GM12865 (cell line): ENCODE results near the gene HNRNPC.
"Not testable (repeated sequence)": the region's sequence is repeated elsewhere in the genome, so short reads cannot be mapped to it uniquely, and the experiment has no call there.

Source experiments
- DNase-seq: peaks from one replicate; pipeline ENCODE4 v3.0.0; 2010; ENCODE audit warnings: low read depth
- H3K4me3 ChIP-seq: 2 replicates; pipeline ENCODE4 v1.5.1; 2011; ENCODE audit warnings: mild to moderate bottlenecking, low read depth, low read length, control low read depth
- TF ChIP-seq, protein P1 (sequence below): IDR thresholded peaks from 2 replicates; pipeline ENCODE4 v1.5.1; 2011; ENCODE audit warnings: low read length, control low read depth, low read depth, inconsistent platforms; ENCODE audit not compliant: insufficient read depth; ENCODE audit errors: missing control alignments

Gene HNRNPC

DNA sequence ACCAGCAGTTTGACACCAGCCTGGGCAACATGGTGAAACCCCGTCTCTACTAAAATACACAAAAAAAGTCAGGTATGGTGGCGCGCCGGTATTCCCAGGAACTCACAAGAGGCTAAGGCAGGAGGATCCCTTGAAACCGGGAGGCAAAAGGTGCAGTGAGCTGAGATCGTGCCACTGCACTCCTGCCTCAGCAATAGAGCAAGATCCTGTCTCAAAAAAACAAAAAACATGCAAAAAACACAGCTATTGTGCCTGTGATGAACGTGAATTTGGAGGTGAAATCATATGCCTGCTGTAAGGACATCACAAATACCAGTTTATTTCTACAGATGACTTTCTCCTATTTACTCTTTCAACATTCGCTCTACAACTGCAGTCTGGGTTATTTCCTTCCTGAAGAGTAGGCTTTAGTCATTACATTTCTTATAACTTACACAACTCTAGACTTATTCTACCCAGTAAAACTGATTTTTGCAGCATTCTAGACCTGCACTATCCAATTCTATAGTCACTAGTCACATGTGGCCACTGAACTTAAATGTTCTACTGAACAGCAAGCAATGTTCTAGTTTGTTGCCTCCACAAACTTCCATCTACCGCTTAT, 48.3 kb downstream of the HNRNPC start:
- H3K4me3 ChIP-seq = no peak overlapping the region
- DNase-seq = no peak
- TF ChIP-seq, protein P1, sequence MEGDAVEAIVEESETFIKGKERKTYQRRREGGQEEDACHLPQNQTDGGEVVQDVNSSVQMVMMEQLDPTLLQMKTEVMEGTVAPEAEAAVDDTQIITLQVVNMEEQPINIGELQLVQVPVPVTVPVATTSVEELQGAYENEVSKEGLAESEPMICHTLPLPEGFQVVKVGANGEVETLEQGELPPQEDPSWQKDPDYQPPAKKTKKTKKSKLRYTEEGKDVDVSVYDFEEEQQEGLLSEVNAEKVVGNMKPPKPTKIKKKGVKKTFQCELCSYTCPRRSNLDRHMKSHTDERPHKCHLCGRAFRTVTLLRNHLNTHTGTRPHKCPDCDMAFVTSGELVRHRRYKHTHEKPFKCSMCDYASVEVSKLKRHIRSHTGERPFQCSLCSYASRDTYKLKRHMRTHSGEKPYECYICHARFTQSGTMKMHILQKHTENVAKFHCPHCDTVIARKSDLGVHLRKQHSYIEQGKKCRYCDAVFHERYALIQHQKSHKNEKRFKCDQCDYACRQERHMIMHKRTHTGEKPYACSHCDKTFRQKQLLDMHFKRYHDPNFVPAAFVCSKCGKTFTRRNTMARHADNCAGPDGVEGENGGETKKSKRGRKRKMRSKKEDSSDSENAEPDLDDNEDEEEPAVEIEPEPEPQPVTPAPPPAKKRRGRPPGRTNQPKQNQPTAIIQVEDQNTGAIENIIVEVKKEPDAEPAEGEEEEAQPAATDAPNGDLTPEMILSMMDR = no peak

- TF ChIP-seq, protein P1 = no peak
- no peak for DNase-seq
- no peak overlapping the region for H3K4me3 ChIP-seq
Observed at GRCh38 chr14:21219561-21220111, 49.6 kb downstream of the HNRNPC start.

- H3K4me3 ChIP-seq = no peak overlapping the region
- DNase-seq = no peak
- TF ChIP-seq, protein P1 = no peak
Observed at GRCh38 chr14:21219120-21219519, 50.1 kb downstream of the HNRNPC start.

DNA sequence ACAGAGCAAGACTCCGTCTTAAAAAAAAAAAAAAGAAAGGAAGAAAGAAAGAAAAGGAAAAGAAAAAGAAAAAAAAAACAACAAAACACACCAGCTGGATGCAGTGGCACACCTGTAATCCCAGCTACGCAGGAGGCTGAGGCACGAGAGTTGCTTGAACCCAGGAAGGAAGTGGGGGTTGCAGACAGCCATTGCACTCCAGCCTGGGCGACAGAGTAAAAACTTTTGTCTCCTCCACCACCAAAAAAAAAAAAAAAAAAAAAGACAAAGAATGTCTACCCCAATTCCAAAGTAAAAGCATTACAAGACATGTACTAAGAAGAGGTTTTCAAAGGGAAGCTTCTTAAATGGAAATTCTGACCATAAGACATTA, 53.4 kb downstream of the HNRNPC start:
- DNase-seq = no peak
- TF ChIP-seq, protein P1 = no peak
- no peak overlapping the region for H3K4me3 ChIP-seq

GRCh38 chr14:21215130-21215878, 53.9 kb downstream of the HNRNPC start:
- no peak overlapping the region for H3K4me3 ChIP-seq
- no peak for DNase-seq
- TF ChIP-seq, protein P1 = no peak

DNA sequence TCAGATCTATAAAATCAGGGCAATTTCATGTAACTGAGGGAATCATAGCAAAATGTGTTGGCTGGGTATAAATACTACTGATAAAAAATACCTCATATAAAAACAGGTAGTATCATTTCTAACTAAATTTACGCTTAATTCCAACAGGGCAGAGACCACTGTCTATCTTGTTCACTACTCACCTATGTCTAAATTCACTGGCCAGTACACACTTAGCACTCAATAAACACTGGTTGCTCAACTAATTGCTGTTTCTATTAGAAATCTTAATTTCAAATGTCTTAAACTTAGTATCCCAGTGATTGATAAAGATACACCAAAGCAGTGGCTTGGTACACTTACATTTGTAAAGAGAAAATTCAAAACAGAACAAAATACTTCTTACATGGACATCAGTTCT, 55.6 kb downstream of the HNRNPC start:
- no peak for DNase-seq
- no peak overlapping the region for H3K4me3 ChIP-seq
- TF ChIP-seq, protein P1 = no peak

DNA sequence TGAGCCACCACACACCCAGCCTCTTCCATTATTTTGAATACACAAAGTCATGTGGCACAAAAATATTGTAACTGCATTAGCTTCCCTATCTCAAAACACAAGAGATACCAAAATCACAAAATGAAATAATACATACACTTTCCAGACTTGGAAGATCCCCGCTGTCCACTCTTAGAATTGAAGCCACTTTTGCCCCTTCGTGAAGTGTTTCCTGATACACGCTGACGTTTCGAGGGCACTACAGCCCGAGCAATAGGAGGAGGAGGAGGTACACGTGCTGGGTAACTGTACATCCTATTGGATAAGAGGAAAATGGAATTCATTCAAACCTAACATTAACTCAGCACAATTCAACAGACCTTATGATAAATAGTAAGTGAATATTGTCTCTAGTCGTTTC, 56.4 kb downstream of the HNRNPC start:
- H3K4me3 ChIP-seq, DNase-seq: not testable (repeated sequence)
